Anterior cingulate cortex (tissue), 58 donors: ENCODE measurements around the gene ARF6.
"Not testable (repeated sequence)": the region's sequence is repeated elsewhere in the genome, so short reads cannot be mapped to it uniquely, and the experiment has no call there.

Source experiments
- DNase-seq, 58 donors: peaks; one replicate each; lab custom pipeline; 2025; lab: John Stamatoyannopoulos, UW

ARF6 gene

DNA sequence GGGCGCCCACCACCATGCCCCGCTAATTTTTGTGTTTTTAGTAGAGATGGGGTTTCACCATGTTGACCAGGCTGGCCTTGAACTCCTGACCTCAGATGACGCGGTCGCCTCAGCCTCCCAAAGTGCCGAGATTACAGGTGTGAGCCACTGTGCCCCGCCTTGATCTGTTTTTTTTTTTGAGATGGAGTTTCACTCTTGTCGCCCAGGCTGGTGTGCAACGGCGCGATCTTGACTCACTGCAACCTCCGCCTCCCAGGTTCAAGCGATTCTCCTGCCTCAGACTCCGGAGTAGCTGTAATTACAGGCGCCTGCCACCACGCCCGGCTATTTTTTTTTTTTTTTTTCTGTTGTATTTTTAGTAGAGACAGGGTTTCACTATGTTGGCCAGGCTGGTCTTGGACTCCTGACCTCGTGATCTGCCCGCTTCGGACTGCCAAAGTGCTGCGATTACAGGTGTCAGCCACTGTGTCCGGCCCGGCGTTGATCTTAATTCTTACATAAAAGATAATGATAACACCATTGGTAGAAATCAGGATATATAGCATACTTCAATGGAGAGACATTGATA, 9.9 kb downstream of the ARF6 start:
- DNase-seq, result not testable (repeated sequence)

DNA sequence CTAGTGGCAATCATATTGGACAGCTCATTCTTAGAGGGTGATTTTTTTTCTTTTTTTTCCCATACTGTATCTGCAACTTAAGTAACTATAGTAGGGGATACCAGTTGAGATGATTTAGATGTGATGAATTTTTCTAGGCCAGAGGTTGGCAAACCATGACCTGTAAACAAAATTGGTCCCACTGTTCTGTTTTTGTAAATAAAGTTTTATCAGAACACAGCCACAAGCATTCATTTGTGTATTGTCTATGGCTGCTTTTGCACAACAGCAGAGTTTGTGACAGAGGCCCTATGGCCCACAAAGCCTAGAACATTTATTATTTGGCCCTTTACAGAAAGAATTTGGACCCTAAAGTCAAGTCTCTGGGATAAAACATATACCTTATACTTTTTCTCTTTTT, 11.4 kb downstream of the ARF6 start:
- no peak for DNase-seq

DNA sequence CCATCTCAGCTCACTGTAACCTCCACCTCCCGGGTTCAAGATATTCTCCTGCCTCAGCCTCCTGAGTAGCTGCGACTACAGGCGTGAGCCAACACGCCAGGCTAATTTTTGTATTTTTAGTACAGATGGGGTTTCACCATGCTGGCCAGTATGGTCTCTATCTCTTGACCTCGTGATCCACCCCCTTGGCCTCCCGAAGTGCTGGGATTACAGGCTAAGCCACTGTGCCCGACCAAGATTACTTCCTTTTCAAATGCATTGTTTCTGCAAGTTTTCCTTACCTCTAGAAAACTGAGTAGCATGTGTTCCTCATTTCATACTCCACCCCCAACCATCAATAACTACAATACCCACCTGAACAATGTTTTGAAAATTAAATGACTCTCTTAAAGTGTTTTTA, 13.1 kb downstream of the ARF6 start:
- DNase-seq, result peak in 1 of 58 donors; percentile 4

DNA sequence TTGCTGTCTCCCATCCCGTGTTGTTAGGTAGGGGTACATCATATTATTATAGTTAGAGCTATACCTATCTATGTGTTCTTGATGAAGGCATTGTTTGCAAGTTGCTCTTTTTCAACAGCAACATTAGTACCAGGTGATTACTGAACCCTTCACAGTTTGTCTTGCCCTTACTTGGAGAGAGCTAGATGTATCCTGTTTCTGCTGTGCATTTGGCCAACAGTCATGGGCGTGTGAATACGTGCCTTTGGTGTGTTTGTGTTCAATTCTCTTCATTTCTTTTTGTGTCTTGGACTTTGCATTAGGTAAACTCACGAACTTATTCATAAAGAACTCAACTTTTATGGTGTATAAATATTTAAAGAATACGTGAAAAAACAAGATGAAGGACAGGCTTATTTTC, 14.3 kb downstream of the ARF6 start:
- no peak for DNase-seq

DNA sequence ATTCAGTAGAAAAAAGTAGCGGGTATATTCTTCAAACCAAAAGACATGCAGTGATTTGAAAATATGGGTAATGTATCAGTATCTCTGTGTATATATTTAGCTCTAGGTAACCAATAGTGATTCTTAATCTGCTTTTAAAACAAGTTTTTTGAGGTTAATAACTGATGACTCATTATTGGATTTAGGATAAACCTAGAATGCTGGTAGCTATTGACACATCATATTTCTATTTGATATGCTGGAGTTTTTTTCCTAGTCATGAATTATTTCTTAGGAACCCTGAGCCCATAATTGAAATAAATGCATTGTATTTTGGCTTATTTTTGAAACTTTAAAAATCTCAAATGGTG, 15.5 kb downstream of the ARF6 start:
- DNase-seq, result no peak

DNA sequence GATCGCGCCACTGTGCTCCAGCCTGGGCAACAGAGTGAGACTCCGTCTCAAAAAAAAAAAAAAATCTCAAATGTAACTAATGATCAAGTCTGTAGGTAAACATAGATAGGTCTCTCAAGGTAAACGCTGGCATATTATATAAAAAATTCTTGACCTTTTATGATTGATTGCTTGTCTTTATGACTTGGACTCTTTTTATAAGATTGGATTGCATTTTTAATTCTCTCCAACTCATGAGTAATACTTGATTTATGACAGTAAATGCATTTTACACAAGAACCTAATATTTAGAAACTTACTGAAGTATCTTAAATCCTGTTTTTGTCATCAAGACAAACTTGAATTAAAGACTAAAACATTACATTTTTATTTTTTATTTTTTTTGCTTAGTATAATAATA, 16.1 kb downstream of the ARF6 start:
- no peak for DNase-seq

DNA sequence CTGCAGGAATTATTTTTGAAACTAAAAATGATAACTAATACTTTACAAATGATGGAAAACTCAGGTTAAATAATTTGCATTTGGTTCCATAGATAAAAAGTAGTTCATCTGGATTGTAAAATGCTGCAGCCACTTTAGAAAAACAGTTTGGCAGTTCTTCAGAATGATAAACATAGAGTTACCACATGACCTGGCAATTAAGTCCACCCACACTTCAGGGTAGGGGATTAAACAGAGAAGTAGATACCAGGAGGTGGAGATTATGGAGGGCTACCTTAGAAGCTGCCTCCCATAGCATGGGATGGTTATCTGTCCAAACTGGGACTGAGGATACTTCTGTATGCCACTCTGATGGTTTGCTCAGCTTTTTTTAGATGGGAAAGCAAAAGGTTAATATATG, 22.2 kb downstream of the ARF6 start:
- no peak for DNase-seq

DNA sequence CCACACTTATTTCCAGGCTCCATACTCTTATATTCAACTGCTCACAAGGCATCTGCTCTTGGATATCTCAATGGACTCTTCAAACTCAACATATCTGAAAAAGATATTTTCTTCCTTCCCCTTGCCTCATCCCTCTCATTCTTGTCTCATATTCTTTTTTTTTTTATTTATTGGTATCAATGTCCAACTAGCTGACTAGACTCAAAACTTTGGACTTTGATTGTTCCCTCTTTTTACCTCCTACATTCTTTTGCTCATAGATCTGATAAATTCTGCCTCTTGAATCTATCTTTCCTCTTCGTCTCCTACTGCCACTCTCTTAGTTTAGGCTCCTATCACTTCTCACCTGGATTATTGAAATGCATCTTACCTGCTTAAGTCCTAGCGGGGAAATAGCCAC, 25.8 kb downstream of the ARF6 start:
- no peak for DNase-seq

DNA sequence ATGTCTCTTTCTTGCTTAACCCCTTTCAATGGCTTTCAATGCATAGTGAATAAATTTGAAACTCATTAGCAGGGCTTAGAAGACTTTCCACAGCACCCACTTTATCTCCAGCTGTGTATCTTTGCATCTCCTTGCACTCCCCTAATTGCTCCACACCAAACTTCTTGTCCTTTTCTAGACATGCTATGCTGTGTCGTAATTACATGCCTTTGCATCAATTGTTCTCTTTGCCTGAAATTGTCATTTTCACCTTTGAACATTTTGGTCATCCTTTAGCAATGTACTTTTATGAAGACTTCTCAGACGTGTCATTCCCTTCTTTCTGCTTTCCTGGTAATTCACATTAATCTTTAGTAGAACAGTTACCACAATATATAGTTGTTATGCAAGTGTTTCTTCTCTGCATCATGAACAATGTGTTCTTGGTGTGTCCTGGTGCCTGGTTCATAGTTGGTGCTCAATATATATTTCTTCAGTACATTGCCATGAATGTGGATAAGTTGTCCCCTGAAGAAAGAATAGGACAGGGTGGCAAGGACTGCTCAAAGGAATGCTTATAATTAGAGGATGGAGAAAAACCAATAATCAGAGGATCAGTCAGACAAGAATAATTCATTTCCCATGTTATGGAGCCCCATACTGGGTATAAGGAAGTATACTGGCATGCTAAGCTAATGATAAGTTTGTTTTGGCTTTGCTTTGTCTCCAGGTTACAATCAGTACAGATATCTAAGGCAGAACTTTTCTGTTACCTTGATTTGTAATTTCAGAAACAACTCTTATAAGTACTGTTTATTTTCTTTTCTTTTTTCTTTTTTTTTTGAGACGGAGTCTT, 27.2 kb downstream of the ARF6 start:
- no peak for DNase-seq

DNA sequence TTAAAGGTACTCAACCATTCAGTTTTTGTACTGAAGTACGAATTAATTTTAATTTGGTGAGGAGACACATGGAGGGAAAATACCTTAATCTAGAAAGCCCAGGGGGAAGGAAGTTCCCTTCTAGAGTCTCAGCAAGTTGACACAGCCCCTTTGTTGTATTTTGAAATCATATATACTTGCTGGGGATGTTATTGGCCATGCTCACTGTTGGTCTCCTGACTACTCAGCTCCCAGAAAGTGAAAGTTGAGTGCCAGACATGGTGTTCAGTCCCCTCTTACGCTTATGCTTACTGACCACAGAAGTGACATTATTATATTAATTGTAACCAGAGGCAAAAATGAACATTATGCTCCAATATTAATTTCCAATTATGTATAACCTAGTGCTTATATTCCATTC, 28.1 kb downstream of the ARF6 start:
- no peak for DNase-seq

DNA sequence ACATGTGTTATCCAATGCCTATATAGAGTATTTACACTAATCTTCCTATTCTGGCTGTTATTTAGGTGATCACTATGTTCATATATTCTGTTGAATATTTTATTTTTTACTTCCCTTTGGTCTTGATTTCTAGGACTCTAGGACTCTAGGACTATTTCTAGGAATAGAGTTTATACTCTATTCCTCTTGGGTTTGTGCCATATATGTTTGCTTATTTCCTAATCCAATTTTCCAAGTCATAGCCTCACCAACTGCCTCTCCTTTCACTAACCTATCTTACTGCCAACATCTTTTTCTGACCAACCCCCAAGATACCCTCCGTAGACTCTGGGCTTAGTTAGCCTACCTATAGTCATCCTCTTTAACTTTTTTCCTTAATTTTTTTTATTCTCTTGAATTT, 28.5 kb downstream of the ARF6 start:
- DNase-seq, result no peak

DNA sequence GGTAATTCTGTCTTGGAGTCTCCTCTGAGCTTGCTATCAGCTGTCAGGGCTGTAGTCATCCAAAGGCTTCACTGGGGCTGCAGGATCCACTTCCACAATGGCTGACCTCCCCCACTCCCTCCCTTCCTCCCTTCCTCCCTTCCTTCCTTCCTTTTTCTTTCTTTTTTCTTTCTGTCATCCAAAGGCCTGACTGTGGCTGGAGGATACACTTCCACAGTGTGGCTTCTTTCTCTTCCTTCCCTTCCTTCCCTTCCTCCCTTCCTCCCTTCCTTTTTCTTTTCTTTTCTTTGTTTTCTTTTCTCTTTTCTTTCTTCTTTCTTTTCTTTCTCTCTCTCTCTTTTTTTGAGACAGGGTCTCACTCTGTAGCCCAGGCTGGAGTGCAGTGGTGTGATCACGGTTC, 30.6 kb downstream of the ARF6 start:
- no peak for DNase-seq

DNA sequence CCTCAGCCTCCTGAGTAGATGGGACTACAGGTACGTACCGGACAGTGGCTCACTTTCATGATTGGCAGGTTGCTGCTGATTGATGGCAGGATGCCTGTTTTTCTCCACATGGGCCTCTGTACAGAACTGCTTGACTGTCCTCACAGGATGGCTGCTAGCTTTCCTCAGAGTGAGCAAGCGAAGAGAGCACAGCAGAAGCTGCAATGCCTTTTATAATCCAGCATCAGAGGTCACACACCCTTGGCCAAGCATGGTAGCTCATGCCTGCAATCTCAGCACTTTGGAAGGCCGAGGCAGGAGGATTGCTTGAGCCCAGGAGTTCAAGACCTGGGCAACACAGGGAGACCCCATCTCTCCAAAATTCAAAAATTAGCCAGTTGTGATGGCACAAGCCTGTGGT, 31.0 kb downstream of the ARF6 start:
- DNase-seq, result no peak

DNA sequence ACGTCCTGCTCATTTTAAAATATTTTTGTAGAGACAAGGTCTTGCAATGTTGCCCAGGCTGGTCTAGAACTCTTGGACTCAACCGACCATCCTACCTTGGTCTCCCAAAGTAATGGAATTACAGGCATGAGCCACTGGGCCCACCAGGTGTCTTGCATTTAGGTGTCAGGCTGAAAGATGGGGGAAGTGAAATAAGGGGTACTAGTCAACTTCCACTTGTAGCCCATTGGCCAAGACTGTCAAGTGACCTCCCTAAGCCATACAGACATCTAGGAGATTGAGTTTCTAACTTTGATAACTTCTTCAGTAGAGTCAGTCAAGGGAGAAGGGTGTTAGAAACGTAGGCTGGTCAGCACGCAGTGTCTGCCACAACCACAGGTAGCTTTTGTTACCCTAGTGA, 32.0 kb downstream of the ARF6 start:
- DNase-seq, result no peak

DNA sequence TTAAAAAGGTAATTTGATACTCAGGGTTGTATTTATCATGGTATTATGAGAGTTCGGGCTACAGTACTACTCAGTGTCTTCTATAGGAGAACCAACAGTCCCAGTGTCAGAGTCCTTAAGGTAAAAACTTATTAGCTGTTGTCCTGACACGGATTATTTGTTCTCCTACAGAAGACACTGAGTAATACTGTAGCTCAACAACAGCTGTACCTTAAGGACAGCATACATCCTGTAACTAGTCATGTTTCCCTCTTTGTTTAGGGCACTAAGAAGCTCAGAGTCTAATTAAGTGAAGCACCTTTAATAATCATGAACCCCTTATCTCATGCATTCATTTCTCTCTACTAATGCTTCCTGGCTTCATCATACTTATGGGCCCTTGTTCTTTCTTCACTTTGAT, 33.9 kb downstream of the ARF6 start:
- DNase-seq, result no peak

DNA sequence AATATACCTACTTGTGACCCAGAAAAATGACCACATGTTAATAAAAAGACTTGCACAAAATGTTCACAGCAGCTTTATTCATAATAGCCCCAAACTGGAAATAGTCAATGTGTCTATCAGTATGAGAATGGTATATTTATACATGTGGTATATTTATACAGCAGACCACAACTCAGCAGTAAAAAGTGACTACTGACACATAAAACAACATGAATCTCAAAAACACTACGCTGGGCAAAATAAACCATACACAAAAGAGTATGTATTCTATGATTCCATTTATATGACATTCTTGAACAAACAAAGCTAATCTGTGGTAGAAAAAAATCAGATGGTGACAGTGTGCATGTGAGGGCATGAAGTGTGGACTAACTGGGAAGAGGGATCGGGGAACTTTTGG, 35.1 kb downstream of the ARF6 start:
- DNase-seq, result no peak

DNA sequence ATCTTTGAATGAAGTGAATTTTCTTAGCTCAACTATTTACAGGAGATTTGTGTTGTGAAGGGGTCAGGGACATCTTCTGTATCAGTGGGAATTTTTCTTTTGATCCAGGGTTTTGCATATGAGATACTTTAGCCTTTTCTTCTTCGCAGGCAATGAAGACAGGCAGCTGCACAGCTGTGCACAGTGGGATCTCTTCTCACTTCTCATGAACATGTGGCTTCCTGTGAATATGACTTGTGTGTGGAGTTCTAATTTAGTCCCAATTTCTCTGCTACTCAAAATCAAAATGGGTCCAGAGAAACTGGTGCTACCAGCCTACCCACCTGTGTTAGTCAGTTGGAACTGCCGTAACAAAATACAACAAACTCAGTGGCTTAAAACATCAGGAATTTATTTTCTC, 37.8 kb downstream of the ARF6 start:
- DNase-seq, result no peak

DNA sequence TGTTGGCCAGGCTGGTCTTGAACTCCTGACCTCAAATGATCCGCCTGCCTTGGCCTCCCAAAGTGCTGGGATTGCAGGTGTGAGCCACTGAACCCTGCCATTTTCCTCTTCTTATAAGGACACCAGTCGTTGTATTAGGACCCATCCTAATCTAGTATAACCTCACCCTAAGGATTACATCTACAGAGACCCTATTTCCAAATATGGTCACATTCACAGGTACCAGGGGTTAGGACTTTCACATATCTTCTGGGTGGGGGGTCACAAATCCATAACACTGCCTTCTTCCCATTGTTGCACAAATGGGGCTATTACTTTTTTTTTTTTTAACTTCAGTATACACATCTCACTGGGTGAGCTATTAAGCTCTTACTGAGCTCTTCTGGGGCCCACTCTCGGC, 38.6 kb downstream of the ARF6 start:
- DNase-seq, result no peak

DNA sequence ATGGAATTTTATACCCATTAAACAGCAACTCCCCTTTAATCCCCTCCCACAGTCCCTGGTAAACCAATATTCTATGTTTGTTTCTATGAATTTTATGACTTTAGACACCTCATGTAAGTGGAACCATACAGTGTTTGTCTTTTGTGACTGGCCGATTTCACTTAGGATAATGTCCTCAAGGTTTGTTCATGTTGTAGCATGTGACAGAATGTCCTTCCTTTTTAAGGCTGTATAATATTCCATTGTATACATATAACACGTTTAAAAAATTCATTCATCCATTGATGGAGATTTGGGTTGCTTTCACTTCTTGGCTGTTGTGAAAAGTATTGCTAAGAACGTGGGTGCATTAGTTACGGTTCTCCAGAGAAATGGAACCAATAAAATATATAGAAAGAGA, 40.2 kb downstream of the ARF6 start:
- DNase-seq, result no peak

DNA sequence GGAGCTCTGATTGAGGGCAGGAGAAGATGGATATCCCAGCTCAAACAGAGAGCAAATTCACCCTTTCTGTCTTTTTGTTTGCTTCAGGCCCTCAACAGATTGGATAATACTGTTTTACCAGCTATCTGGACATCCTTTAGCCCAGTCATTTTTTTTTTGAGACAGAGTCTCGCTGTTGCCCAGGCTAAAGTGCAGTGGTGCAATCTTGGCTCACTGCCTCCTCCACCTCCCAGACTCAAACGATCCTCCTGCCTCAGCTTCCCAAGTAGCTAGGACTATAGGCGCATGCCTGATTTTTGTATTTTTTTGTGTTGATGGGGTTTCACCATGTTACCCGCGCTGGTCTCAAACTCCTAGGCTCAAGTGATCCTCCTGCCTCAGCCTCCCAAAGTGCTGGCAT, 40.8 kb downstream of the ARF6 start:
- DNase-seq, result no peak

DNA sequence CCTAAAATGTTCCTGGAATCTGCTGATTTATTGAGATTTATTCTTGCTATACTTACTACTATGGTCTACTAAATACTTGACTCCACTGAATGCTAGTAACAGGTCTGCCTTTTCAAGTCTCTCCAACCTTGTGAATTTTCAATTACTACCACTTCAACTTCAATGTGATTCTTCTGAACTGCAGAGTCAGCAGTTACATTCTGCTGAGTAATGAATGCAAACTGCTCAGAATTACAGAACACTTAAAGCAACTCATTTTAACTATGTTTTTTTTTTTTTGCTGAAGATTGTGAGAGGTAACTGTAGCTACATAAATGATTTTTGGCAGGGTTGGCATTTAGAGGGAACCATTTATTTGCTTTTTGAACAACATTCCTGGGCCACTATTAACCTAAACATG, 41.8 kb downstream of the ARF6 start:
- DNase-seq, result no peak

DNA sequence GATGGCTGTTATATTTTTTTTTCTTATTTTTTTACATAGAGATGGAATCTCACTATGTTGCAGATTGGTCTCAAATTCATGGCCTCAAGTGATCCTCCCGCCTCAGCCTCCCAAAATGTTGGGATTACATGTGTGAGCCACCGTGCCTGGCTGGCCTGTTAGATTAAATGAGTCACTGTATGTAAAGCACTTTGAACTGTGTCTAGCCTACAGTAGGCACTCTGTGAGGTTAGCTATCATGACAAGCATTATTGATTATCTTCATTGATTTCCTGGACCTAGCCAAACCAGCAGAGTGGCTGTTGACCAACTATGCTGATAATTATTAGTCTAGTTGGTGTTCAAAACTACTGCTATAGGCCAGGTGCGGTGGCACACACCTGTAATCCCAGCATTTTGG, 42.6 kb downstream of the ARF6 start:
- no peak for DNase-seq

DNA sequence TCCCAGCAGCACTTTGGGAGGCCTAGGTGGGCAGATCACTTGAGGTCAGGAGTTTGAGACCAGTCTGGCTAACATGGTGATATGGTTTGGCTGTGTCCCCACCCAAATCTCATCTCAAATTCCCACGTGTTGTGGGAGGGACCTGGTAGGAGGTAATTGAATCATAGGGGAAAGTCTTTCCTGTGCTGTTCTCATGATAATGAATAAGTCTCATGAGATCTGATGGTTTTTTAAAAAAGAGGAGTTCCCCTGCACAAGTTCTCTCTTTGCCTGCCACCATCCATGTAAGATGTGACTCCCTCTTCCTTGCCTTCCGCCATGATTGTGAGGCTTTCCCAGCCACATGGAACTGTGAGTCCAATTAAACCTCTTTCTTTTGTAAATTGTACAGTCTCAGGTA, 43.4 kb downstream of the ARF6 start:
- not testable (repeated sequence) for DNase-seq
